Astrocyte (in vitro differentiated cells and primary cell): Measurements from ENCODE around the gene TENM4. TPM values are rescaled to one million over a fixed set of nuclear protein-coding genes. Genes with fewer than 3 reads are reported as not detected.

Experiments used
- DNase-seq: peaks from one replicate; pipeline ENCODE4 v3.0.0-alpha.2; 2010; ENCODE audit warnings: low read depth
- FAIRE-seq: peaks from 2 replicates; lab custom pipeline; 2011; peaks lifted over from hg19 to GRCh38; lab: Jason Lieb, UNC
- H2AFZ ChIP-seq: 2 replicates; pipeline ENCODE4 v1.6.0; 2012; ENCODE audit warnings: low read depth, low read length, inconsistent platforms
- H3K27ac ChIP-seq: 2 replicates; pipeline ENCODE4 v1.5.1; 2011; ENCODE audit warnings: low read depth, low read length, inconsistent platforms
- H3K27me3 ChIP-seq: 2 replicates; pipeline ENCODE4 v1.6.0; 2011; ENCODE audit warnings: low read length, inconsistent platforms; ENCODE audit not compliant: insufficient read depth
- H3K36me3 ChIP-seq: 2 replicates; pipeline ENCODE4 v1.5.1; 2011; ENCODE audit warnings: low read length, inconsistent platforms; ENCODE audit not compliant: insufficient read depth
- H3K4me1 ChIP-seq: 2 replicates; pipeline ENCODE4 v1.5.1; 2011; ENCODE audit warnings: low read length, inconsistent platforms; ENCODE audit not compliant: insufficient read depth
- H3K4me2 ChIP-seq: 2 replicates; pipeline ENCODE4 v1.6.0; 2012; ENCODE audit warnings: low read length, inconsistent platforms
- H3K4me3 ChIP-seq: 2 replicates; pipeline ENCODE4 v1.5.1; 2011; ENCODE audit warnings: low read depth, mild to moderate bottlenecking, low read length, inconsistent platforms; ENCODE audit not compliant: insufficient read depth
- H3K79me2 ChIP-seq: 2 replicates; pipeline ENCODE4 v1.6.0; 2012; ENCODE audit warnings: mild to moderate bottlenecking, low read length, inconsistent platforms; ENCODE audit not compliant: insufficient read depth
- H3K9ac ChIP-seq: 2 replicates; pipeline ENCODE4 v1.6.0; 2012; ENCODE audit warnings: mild to moderate bottlenecking, low read length, inconsistent platforms
- H3K9me3 ChIP-seq: 2 replicates; pipeline ENCODE4 v1.5.1; 2012; ENCODE audit warnings: low read depth, mild to moderate bottlenecking, low read length, inconsistent platforms; ENCODE audit not compliant: insufficient read depth
- H4K20me1 ChIP-seq: 2 replicates; pipeline ENCODE4 v1.6.0; 2012; ENCODE audit warnings: low read length, inconsistent platforms; ENCODE audit not compliant: insufficient read depth
- H3K27ac Mint-ChIP-seq: one replicate; pipeline ENCODE4 v1.8.0; 2021; ENCODE audit warnings: mild to moderate bottlenecking, mixed read lengths; ENCODE audit not compliant: unreplicated experiment
- H3K27me3 Mint-ChIP-seq: one replicate; pipeline ENCODE4 v1.8.0; 2021; ENCODE audit warnings: low read depth, mixed read lengths; ENCODE audit not compliant: unreplicated experiment
- H3K36me3 Mint-ChIP-seq: one replicate; pipeline ENCODE4 v1.8.0; 2021; ENCODE audit warnings: low read depth, mixed read lengths; ENCODE audit not compliant: unreplicated experiment
- H3K4me1 Mint-ChIP-seq: one replicate; pipeline ENCODE4 v1.8.0; 2021; ENCODE audit warnings: low read depth, mixed read lengths; ENCODE audit not compliant: unreplicated experiment
- H3K4me3 Mint-ChIP-seq: one replicate; pipeline ENCODE4 v1.8.0; 2021; ENCODE audit warnings: mild to moderate bottlenecking, moderate library complexity, mixed read lengths; ENCODE audit not compliant: unreplicated experiment
- H3K9me3 Mint-ChIP-seq: one replicate; pipeline ENCODE4 v1.8.0; 2021; ENCODE audit warnings: mild to moderate bottlenecking, mixed read lengths; ENCODE audit not compliant: unreplicated experiment
- CTCF ChIP-seq: IDR thresholded peaks from 2 replicates; pipeline ENCODE4 v1.5.1; 2011; ENCODE audit warnings: low read depth, mild to moderate bottlenecking, inconsistent platforms, low read length, moderate library complexity; ENCODE audit not compliant: insufficient read depth
- EZH2 ChIP-seq: IDR thresholded peaks from 2 replicates; pipeline ENCODE4 v1.6.1; 2012; ENCODE audit warnings: mild to moderate bottlenecking, low read length, inconsistent platforms; ENCODE audit not compliant: insufficient read depth
- total RNA-seq: library from RNA; stranded (reverse); gene quantifications from 2 replicates; pipeline ENCODE4 v1.2.1, GENCODE V29; 2021

Gene TENM4
- total RNA-seq, 1 donor from 2014 or later: 7.5 TPM

DNA sequence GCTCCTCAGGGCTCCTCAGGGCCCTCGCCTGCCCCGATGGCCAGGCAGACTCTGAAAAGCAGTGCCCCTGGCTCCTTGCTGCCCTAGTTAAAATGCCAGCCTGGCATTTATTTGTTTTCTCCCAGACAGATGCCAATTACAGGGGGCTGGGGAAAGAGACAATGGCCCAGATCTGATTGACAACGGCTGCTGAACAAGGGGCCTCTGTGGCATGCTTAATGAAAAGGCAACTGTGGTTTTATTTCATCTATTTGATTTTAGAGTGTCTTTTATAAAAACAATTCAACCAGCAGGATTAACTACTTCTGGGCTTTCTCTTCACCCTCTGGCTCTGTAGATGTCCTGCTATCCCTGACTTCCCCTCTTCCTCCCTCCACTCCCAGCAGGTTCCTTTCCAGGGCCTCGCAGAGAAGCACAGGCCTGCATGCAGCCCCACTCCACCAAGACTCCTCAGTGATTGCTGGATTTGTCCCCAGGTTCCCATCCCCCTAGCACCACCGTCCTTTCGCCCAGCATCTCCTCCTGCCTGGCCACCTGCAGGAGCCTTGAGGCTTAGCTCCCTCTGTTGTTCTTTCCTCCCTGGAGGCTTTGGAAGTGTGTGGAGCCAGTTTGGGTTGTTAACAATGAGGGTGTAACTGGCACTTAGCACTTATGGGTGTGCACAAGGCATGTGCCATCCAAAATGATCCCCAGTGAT, 171.1 kb downstream of the TENM4 start:
- no peak overlapping the region for H2AFZ ChIP-seq
- Mint-ChIP-seq H3K4me1 (peaks cover 7% of the 10 kb centered on the region), H3K27me3 (no peaks in the 10 kb centered on the region), H3K27ac (no peak overlapping the region), H3K36me3 (no peaks in the 10 kb centered on the region), H3K4me3 (no peak overlapping the region), H3K9me3 (no peaks in the 10 kb centered on the region)
- H3K9me3 ChIP-seq: no peaks in the 10 kb centered on the region
- peaks cover 4% of the 10 kb centered on the region for H3K4me1 ChIP-seq
- H3K4me3 ChIP-seq: no peak overlapping the region
- no peaks in the 10 kb centered on the region for H3K79me2 ChIP-seq
- TF ChIP-seq EZH2 (no peak), CTCF (no peak)
- DNase-seq (no peak), FAIRE-seq (no peak)
- no peaks in the 10 kb centered on the region for H3K27me3 ChIP-seq
- no peak overlapping the region for H3K4me2 ChIP-seq
- no peak overlapping the region for H3K27ac ChIP-seq
- H3K36me3 ChIP-seq: no peaks in the 10 kb centered on the region
- peaks cover 16% of the 10 kb centered on the region for H4K20me1 ChIP-seq
- no peak overlapping the region for H3K9ac ChIP-seq

GRCh38 chr11:79266396-79266795, 174.4 kb downstream of the TENM4 start:
- H3K4me2 ChIP-seq: no peak overlapping the region
- no peak for TF ChIP-seq CTCF
- no peak for TF ChIP-seq EZH2
- no peak overlapping the region for H3K9ac ChIP-seq
- no peak overlapping the region for H2AFZ ChIP-seq
- Mint-ChIP-seq H3K9me3 (no peaks in the 10 kb centered on the region), H3K36me3 (no peaks in the 10 kb centered on the region), H3K4me3 (no peak overlapping the region), H3K27me3 (no peaks in the 10 kb centered on the region), H3K27ac (no peak overlapping the region), H3K4me1 (no peaks in the 10 kb centered on the region)
- no peaks in the 10 kb centered on the region for H3K36me3 ChIP-seq
- no peaks in the 10 kb centered on the region for H3K4me1 ChIP-seq
- H3K79me2 ChIP-seq: no peaks in the 10 kb centered on the region
- H3K9me3 ChIP-seq: no peaks in the 10 kb centered on the region
- H4K20me1 ChIP-seq: peaks cover 6% of the 10 kb centered on the region
- H3K27me3 ChIP-seq: no peaks in the 10 kb centered on the region
- no peak for DNase-seq
- no peak overlapping the region for H3K27ac ChIP-seq
- FAIRE-seq: no peak
- no peak overlapping the region for H3K4me3 ChIP-seq

DNA sequence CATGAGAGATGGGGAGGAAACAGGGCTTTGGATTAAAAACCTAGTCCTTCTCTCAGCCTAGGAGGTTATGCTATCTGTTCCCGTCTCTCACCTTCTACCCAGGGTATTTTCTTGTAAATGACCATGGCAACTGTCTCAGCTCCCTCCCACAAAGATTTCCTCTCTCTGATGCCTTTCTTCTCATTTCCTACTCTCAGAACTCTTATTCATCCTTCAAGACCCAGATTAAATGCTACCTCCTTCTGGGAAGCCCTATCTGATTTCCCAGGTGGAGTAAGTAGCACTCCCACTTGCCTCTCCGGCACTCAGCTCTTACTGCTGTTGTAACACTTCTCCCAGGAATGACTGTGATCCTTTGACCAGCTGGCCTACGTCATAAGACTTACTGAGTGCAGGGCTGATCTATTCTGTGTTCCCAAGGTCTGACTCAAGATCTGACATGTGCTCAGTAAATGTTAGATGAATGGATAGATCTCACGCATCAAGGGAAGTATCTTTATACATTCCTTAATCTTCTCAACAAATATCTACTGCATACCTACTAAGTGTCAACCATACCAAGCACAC, 175.0 kb downstream of the TENM4 start:
- no peak overlapping the region for H3K4me2 ChIP-seq
- H3K36me3 ChIP-seq: no peaks in the 10 kb centered on the region
- DNase-seq (no peak), FAIRE-seq (no peak)
- Mint-ChIP-seq H3K36me3 (no peaks in the 10 kb centered on the region), H3K4me3 (no peak overlapping the region), H3K9me3 (no peaks in the 10 kb centered on the region), H3K27me3 (peaks cover 2% of the 10 kb centered on the region), H3K4me1 (no peaks in the 10 kb centered on the region), H3K27ac (no peak overlapping the region)
- H3K4me1 ChIP-seq: no peaks in the 10 kb centered on the region
- no peak overlapping the region for H2AFZ ChIP-seq
- TF ChIP-seq CTCF (no peak), EZH2 (no peak)
- no peak overlapping the region for H3K4me3 ChIP-seq
- no peak overlapping the region for H3K9ac ChIP-seq
- no peak overlapping the region for H3K27ac ChIP-seq
- H3K27me3 ChIP-seq: no peaks in the 10 kb centered on the region
- peaks cover 6% of the 10 kb centered on the region for H4K20me1 ChIP-seq
- H3K9me3 ChIP-seq: no peaks in the 10 kb centered on the region
- no peaks in the 10 kb centered on the region for H3K79me2 ChIP-seq
